K562 (cell line): ENCODE results near the gene CEP295NL. TPM values are rescaled to one million over a fixed set of nuclear protein-coding genes. Genes with fewer than 3 reads are reported as not detected.

Source experiments
- FOSL1 ChIP-seq: fragments of 200-800 bp; sonication (Bioruptor generic); conservative IDR thresholded peaks from 2 replicates; pipeline ENCODE4 v1.6.1; 2016; ENCODE audit warnings: missing genetic modification characterization, missing compliant biosample characterization
- PATZ1 ChIP-seq: fragments of 250-450 bp; sonication (Bioruptor Pico); IDR thresholded peaks from 2 replicates; pipeline ENCODE4 v1.5.0; 2020; ENCODE audit warnings: mild to moderate bottlenecking, borderline replicate concordance
- SREBF2 ChIP-seq: sonication (generic); formaldehyde crosslinking; IDR thresholded peaks from 2 replicates; pipeline ENCODE4 v1.4.0; 2020; ENCODE audit warnings: mild to moderate bottlenecking, missing genetic modification reagents
- ZNF324 ChIP-seq: fragments of 250-450 bp; sonication (Bioruptor Pico); IDR thresholded peaks from 2 replicates; pipeline ENCODE4 v1.4.0; 2020; ENCODE audit warnings: mild to moderate bottlenecking
- ZNF407 ChIP-seq: fragments of 450-650 bp; IDR thresholded peaks from 2 replicates; pipeline ENCODE4 v1.6.1; 2016; ENCODE audit warnings: low read depth
- polyA plus RNA-seq, 8 experiments: library from polyadenylated mRNA; depleted of rRNA in 4 of 8; stranded (reverse) in 5 of 8; unstranded in 3 of 8; fragments of >200 nt; fragmentation: Nextera tagmentation in 2 of 8; fragmentation: Illumina TruSeq in 1 of 8; extraction: Ambion mirVana in 2 of 8; extraction: Trizol in 1 of 8; gene quantifications; 2 replicates each; pipeline versions ENCODE4 v1.2.1 to v1.2.3, GENCODE V29; 2011 to 2014; ENCODE audit warnings: inconsistent platforms in 1 of 8, missing spikeins in 1 of 8
- total RNA-seq, 7 experiments: library from RNA; depleted of rRNA in 6 of 7; stranded (reverse); fragments of >200 nt in 6 of 7; fragmentation: Illumina TruSeq in 2 of 7; extraction: Trizol in 2 of 7; gene quantifications; 2 replicates each; pipeline versions ENCODE4 v1.2.1 to v1.2.3, GENCODE V29; 2011 to 2021; ENCODE audit warnings: low replicate concordance in 1 of 7
- TF ChIP-seq, protein P1 (sequence below): fragments of 450-650 bp; conservative IDR thresholded peaks from 2 replicates; pipeline ENCODE4 v1.6.1; 2016; ENCODE audit warnings: missing genetic modification characterization, low read depth, mild to moderate bottlenecking, control low read depth, missing compliant biosample characterization
- TF ChIP-seq, protein P2 (sequence below): sonication (generic); formaldehyde crosslinking; IDR thresholded peaks from 2 replicates; pipeline ENCODE4 v1.8.0; 2023; ENCODE audit warnings: missing genetic modification reagents, mild to moderate bottlenecking, borderline replicate concordance

CEP295NL gene
- total and polyA plus RNA-seq, 9 of the 15 experiments (the other 6 are each of a cell fraction or from before 2014, with no cell fraction given): not detected

- TF ChIP-seq, protein P1, sequence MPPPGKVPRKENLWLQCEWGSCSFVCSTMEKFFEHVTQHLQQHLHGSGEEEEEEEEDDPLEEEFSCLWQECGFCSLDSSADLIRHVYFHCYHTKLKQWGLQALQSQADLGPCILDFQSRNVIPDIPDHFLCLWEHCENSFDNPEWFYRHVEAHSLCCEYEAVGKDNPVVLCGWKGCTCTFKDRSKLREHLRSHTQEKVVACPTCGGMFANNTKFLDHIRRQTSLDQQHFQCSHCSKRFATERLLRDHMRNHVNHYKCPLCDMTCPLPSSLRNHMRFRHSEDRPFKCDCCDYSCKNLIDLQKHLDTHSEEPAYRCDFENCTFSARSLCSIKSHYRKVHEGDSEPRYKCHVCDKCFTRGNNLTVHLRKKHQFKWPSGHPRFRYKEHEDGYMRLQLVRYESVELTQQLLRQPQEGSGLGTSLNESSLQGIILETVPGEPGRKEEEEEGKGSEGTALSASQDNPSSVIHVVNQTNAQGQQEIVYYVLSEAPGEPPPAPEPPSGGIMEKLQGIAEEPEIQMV: no peak
- TF ChIP-seq PATZ1 (no peak), SREBF2 (CRISPR knock-in tag) (no peak), ZNF407 (no peak), ZNF324 (CRISPR knock-in tag) (no peak), FOSL1 (tag) (peak; percentile 100)
- TF ChIP-seq, protein P2, sequence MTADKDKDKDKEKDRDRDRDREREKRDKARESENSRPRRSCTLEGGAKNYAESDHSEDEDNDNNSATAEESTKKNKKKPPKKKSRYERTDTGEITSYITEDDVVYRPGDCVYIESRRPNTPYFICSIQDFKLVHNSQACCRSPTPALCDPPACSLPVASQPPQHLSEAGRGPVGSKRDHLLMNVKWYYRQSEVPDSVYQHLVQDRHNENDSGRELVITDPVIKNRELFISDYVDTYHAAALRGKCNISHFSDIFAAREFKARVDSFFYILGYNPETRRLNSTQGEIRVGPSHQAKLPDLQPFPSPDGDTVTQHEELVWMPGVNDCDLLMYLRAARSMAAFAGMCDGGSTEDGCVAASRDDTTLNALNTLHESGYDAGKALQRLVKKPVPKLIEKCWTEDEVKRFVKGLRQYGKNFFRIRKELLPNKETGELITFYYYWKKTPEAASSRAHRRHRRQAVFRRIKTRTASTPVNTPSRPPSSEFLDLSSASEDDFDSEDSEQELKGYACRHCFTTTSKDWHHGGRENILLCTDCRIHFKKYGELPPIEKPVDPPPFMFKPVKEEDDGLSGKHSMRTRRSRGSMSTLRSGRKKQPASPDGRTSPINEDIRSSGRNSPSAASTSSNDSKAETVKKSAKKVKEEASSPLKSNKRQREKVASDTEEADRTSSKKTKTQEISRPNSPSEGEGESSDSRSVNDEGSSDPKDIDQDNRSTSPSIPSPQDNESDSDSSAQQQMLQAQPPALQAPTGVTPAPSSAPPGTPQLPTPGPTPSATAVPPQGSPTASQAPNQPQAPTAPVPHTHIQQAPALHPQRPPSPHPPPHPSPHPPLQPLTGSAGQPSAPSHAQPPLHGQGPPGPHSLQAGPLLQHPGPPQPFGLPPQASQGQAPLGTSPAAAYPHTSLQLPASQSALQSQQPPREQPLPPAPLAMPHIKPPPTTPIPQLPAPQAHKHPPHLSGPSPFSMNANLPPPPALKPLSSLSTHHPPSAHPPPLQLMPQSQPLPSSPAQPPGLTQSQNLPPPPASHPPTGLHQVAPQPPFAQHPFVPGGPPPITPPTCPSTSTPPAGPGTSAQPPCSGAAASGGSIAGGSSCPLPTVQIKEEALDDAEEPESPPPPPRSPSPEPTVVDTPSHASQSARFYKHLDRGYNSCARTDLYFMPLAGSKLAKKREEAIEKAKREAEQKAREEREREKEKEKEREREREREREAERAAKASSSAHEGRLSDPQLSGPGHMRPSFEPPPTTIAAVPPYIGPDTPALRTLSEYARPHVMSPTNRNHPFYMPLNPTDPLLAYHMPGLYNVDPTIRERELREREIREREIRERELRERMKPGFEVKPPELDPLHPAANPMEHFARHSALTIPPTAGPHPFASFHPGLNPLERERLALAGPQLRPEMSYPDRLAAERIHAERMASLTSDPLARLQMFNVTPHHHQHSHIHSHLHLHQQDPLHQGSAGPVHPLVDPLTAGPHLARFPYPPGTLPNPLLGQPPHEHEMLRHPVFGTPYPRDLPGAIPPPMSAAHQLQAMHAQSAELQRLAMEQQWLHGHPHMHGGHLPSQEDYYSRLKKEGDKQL (CRISPR knock-in tag): no peak
These were observed 40.7 kb downstream of the CEP295NL start (continued) for GRCh38 chr17:78862073-78863023.
